NCI-H345 (cell line): Measurements from ENCODE around the gene SPATS2L.

Experiments
- DNase-seq: peaks from one replicate; lab custom pipeline; 2025; lab: John Stamatoyannopoulos, UW

The SPATS2L gene

GRCh38 chr2:200297100-200297499 lies 9.4 kb upstream of the SPATS2L start:
- no peak for DNase-seq

GRCh38 chr2:200297989-200298388 lies 8.5 kb upstream of the SPATS2L start:
- no peak for DNase-seq

- DNase-seq, result no peak
Measured at GRCh38 chr2:200298816-200299215, 7.7 kb upstream of the SPATS2L start.

- no peak for DNase-seq
Measured at GRCh38 chr2:200300065-200300464, 6.4 kb upstream of the SPATS2L start.

GRCh38 chr2:200300638-200301314 lies 5.7 kb upstream of the SPATS2L start:
- peak; percentile 17 for DNase-seq

GRCh38 chr2:200301953-200302858 lies 4.3 kb upstream of the SPATS2L start:
- DNase-seq, result no peak

- DNase-seq, result no peak
Measured at GRCh38 chr2:200302940-200303727, 3.4 kb upstream of the SPATS2L start.

GRCh38 chr2:200305797-200306195 lies 697 bp upstream of the SPATS2L start:
- peak; percentile 63 for DNase-seq

GRCh38 chr2:200306931-200307723 lies 634 bp downstream of the SPATS2L start:
- DNase-seq, result peak; percentile 41

- DNase-seq, result no peak
Measured at GRCh38 chr2:200307724-200308545, 1.4 kb downstream of the SPATS2L start.

- DNase-seq, result no peak
Measured at GRCh38 chr2:200308546-200309295, 2.2 kb downstream of the SPATS2L start.

- no peak for DNase-seq
Measured at GRCh38 chr2:200309296-200310049, 3.0 kb downstream of the SPATS2L start.

GRCh38 chr2:200310545-200310971 lies 4.1 kb downstream of the SPATS2L start:
- DNase-seq, result no peak

- DNase-seq, result no peak
Measured at GRCh38 chr2:200311139-200311538, 4.6 kb downstream of the SPATS2L start.

GRCh38 chr2:200314976-200315567 lies 8.6 kb downstream of the SPATS2L start:
- DNase-seq, result no peak

- DNase-seq, result no peak
Measured at GRCh38 chr2:200317975-200318374, 11.5 kb downstream of the SPATS2L start.

- no peak for DNase-seq
Measured at GRCh38 chr2:200318940-200319435, 12.5 kb downstream of the SPATS2L start.

GRCh38 chr2:200319548-200320337 lies 13.2 kb downstream of the SPATS2L start:
- DNase-seq, result no peak
